Measurements from ENCODE around the gene SLC22A15. TPM values are rescaled to one million over a fixed set of nuclear protein-coding genes. Genes with fewer than 3 reads are reported as not detected.
A peak's percentile ranks its signal among the peaks of the same experiment; 100 is the strongest.

The SLC22A15 gene
- total and polyA plus RNA-seq, 7 donors = 0.99 to 3.3 (median 1.8) TPM; not detected in 1

DNA sequence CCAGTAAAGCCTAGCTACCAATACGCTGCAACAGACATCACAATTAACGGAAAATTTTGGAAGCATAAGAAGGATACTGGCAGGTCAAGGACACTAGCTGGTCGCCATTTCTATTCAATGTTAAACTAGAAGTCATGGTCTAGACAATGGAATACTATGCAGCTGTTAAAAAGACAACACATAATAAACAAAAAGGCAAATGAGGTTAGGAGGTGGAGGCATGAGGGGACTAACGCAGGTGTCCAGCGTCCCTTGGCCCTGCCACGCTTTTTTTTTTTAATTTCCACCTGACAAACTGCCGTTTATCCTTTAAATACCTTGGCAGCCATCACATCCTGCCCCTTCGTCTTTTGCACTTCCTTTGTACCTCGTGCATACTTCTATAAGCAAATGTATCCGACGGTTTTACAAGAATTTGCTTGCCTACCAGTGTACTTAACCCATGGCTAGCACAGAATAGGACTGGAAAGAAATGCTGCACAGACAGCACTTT is 698 bp upstream of the SLC22A15 start:
- 38% methylated on average over 11 of the region's 11 CpGs for WGBS, 2 donors
- no peaks in the 10 kb centered on the region for H3K36me3 ChIP-seq
- intact Hi-C loops (cut with DNase I) = no loop called here
- H3K27ac ChIP-seq = peak overlapping the region; percentile 57 to 62 (median 62)
- H3K4me3 ChIP-seq = peak overlapping the region; percentile 31 to 61 (median 54)
- peaks cover 0 to 11% (median 5%) of the 10 kb centered on the region in 4 donors for H3K4me1 ChIP-seq
- no peaks in the 10 kb centered on the region for H3K9me3 ChIP-seq
- TF ChIP-seq POLR2A (IDR thresholded peaks at IDR 0.05) (no peak), EP300 (IDR thresholded peaks at IDR 0.05) (no peak), POLR2AphosphoS5 (IDR thresholded peaks at IDR 0.05) (no peak)
- TF ChIP-seq, protein P1, sequence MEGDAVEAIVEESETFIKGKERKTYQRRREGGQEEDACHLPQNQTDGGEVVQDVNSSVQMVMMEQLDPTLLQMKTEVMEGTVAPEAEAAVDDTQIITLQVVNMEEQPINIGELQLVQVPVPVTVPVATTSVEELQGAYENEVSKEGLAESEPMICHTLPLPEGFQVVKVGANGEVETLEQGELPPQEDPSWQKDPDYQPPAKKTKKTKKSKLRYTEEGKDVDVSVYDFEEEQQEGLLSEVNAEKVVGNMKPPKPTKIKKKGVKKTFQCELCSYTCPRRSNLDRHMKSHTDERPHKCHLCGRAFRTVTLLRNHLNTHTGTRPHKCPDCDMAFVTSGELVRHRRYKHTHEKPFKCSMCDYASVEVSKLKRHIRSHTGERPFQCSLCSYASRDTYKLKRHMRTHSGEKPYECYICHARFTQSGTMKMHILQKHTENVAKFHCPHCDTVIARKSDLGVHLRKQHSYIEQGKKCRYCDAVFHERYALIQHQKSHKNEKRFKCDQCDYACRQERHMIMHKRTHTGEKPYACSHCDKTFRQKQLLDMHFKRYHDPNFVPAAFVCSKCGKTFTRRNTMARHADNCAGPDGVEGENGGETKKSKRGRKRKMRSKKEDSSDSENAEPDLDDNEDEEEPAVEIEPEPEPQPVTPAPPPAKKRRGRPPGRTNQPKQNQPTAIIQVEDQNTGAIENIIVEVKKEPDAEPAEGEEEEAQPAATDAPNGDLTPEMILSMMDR (IDR thresholded peaks at IDR 0.05) = no peak
- H3K27me3 ChIP-seq = peaks cover 4 to 17% (median 11%) of the 10 kb centered on the region in 3 donors
- no peak for DNase-seq

DNA sequence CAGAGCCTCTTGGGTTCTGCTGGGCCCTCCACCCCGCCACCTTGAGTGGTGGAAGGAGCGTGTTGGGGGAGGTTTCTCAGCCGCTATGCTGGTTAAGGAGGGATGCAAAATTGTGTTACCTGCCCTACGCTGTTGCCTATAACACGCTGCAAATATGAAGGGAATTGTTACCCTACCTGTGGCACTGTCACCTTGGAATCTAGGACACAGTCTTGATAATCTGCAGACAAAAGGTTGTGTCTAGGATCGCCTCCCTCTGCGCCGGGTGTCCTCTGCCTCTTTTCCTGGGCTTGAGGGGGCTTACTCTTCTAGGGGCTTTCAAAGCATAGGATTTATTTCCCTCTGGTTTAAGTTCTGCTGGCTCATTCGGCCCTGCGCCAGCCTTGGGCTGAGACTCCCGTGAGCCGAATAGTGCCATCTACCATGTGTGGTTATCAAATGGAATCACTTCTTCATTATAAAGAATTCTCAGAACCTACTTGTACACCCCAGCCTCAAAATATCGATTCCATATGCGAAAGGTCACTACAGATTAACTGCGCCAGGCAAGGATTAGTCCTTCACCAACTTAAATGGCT is 697 bp downstream of the SLC22A15 start:
- intact Hi-C loops (cut with DNase I) = no loop called here
- no peak for TF ChIP-seq EP300 (IDR thresholded peaks at IDR 0.05)
- TF ChIP-seq, protein P1 (IDR thresholded peaks at IDR 0.05) = no peak
- TF ChIP-seq POLR2AphosphoS5 (IDR thresholded peaks at IDR 0.05) = no peak
- TF ChIP-seq POLR2A (IDR thresholded peaks at IDR 0.05) = no peak

DNA sequence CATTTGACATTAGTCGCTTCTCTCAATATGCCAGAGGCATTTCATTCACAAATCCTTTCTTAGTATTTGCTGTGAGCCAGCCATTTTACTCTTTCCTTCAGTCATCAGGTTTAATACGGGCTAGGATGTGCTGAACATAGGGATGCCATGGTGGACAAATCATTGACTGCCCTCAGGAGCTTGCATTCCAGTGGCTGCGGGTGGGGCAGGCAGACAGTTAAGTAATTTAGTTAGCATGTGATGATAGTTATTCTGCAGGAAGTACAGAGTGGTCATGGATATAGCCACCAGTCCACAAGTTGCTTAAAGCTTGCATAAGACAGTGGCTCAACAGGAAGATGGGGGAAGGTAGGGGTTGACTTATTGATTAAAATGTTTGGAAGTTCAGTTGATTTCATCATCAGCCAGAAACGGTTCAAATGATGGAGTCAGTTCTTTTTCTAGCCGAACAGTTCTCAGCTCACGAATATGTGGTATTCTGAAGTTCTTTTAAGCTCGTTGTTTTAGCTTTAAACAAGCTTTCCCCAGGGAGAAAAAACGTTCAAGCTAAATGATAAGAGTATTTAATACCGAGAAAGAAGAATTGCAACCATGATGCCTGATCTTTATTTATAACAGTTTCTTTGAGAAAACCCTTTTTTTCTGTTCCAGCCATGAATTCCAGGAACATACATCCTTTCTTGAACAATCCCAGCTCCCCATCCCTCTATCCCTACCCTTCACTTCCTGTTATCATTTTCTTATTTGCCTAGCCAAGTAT is 1.4 kb downstream of the SLC22A15 start:
- Histone ChIP-seq H3K27ac (peak overlapping the region; percentile 57 to 62 (median 62)), H3K36me3 (no peaks in the 10 kb centered on the region), H3K4me1 (peaks cover 0 to 11% (median 5%) of the 10 kb centered on the region in 4 donors), H3K9me3 (no peaks in the 10 kb centered on the region), H3K4me3 (peak overlapping the region in 2 of 4 donors; percentile 50 to 59), H3K27me3 (peaks cover 4 to 13% (median 8%) of the 10 kb centered on the region in 3 donors)
- DNase-seq = no peak
- intact Hi-C loops (cut with DNase I) = no loop called here
- TF ChIP-seq POLR2AphosphoS5 (IDR thresholded peaks at IDR 0.05) (peak in 1 of 4 donors; percentile 52), EP300 (IDR thresholded peaks at IDR 0.05) (no peak)
- WGBS, 2 donors = 73 to 77% methylated on average over 9 of the region's 9 CpGs

More for the DNA sequence above, 697 bp downstream of the SLC22A15 start:
- Histone ChIP-seq H3K4me1 (peaks cover 0 to 11% (median 5%) of the 10 kb centered on the region in 4 donors), H3K27me3 (peaks cover 4 to 13% (median 11%) of the 10 kb centered on the region in 3 donors), H3K27ac (peak overlapping the region; percentile 57 to 62 (median 62)), H3K4me3 (peak overlapping the region in 3 of 4 donors; percentile 50 to 61 (median 59)), H3K9me3 (no peaks in the 10 kb centered on the region), H3K36me3 (no peaks in the 10 kb centered on the region)
- WGBS, 2 donors = 57 to 76% methylated on average over 15 of the region's 15 CpGs
- no peak for DNase-seq

DNA sequence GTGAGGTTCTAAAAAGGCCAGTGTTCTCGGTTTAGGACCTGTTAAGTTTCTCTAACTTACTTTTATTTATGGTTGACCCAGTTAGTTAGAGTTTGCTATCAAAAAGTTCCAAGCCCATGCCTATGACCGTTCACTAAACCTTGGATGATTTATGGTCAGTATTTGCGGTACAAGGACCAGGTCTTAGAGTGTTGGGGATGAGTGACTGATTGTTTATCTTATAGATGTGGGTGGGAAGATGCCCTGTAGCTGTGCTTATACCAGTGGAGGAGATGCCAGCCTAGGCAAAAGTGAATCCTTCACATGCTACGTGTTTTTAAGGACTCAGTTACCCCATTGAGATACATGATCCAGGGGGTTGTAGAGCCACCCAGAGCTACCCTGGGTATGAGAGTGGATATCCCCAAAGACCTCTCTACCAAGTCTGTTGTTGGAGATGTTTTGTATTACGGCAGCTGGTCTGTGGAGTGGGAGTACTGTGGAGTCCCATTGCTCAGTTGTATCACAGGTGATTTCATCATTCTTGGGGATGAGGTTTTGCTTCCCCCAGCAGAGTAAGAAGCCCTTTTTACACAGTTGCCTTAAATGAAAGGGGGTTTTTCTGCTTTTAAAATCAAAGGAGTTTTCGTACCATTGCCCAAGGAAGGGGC is 2.1 kb downstream of the SLC22A15 start:
- no peaks in the 10 kb centered on the region for H3K36me3 ChIP-seq
- peaks cover 4 to 13% (median 6%) of the 10 kb centered on the region in 3 donors for H3K27me3 ChIP-seq
- H3K27ac ChIP-seq = no peak overlapping the region
- H3K9me3 ChIP-seq = no peaks in the 10 kb centered on the region
- TF ChIP-seq EP300 (IDR thresholded peaks at IDR 0.05) (no peak), POLR2AphosphoS5 (IDR thresholded peaks at IDR 0.05) (no peak), POLR2A (IDR thresholded peaks at IDR 0.05) (no peak)
- TF ChIP-seq, protein P1 (IDR thresholded peaks at IDR 0.05) = no peak
- WGBS, 2 donors = 87 to 91% methylated on average over 6 of the region's 6 CpGs
- DNase-seq = no peak
- no peak overlapping the region for H3K4me3 ChIP-seq
- peaks cover 0 to 11% (median 5%) of the 10 kb centered on the region in 4 donors for H3K4me1 ChIP-seq
- intact Hi-C loops (cut with DNase I) = no loop called here
